ENCODE measurements around the gene TBL2. TPM values are rescaled to one million over a fixed set of nuclear protein-coding genes. Genes with fewer than 3 reads are reported as not detected.
"Not testable (repeated sequence)": the region's sequence is repeated elsewhere in the genome, so short reads cannot be mapped to it uniquely, and the experiment has no call there.

TBL2 gene
- total and polyA plus RNA-seq, 10 donors: 8.1 to 31.2 (median 24.9) TPM

- H3K27ac ChIP-seq: peak overlapping the region; percentile 90 to 100 (median 99)
- intact Hi-C loops (cut with DNase I; ENCODE audit: low total_unique reads): no loop called here
- H3K4me1 ChIP-seq: peaks cover 11 to 55% (median 32%) of the 10 kb centered on the region in 6 donors
- H3K9me3 ChIP-seq: no peaks in the 10 kb centered on the region
- 0 to 1% (median 0%) methylated on average over 19 to 36 of the region's 36 CpGs; no CpG with 5 or more reads in 1 of the 5 donors for WGBS, 5 donors
- H3K36me3 ChIP-seq: peaks cover 0 to 31% (median 17%) of the 10 kb centered on the region in 6 donors
- no peaks in the 10 kb centered on the region for H3K27me3 ChIP-seq (replicated peaks in 1 of 7)
- DNase-seq: peak; percentile 98
- peak overlapping the region; percentile 30 to 77 (median 68) for H3K4me3 ChIP-seq
- TF ChIP-seq CTCF (IDR thresholded peaks at IDR 0.05 in 8 of 11, conservative IDR thresholded peaks at IDR 0.05 in 3 of 11) (peak in 2 of 11 experiments; percentile 21), POLR2A (IDR thresholded peaks at IDR 0.05) (no peak), POLR2AphosphoS5 (IDR thresholded peaks at IDR 0.05) (peak; percentile 75 to 88 (median 85))
Measured at GRCh38 chr7:73557108-73557396, 21.3 kb downstream of the TBL2 start.

GRCh38 chr7:73556208-73557107, 21.9 kb downstream of the TBL2 start:
- TF ChIP-seq POLR2AphosphoS5 (IDR thresholded peaks at IDR 0.05): no peak
- no peak for TF ChIP-seq POLR2A (IDR thresholded peaks at IDR 0.05)
- TF ChIP-seq CTCF (IDR thresholded peaks at IDR 0.05 in 8 of 11, conservative IDR thresholded peaks at IDR 0.05 in 3 of 11): no peak
- intact Hi-C loops (cut with DNase I; ENCODE audit: low total_unique reads): no loop called here
- peak overlapping the region; percentile 90 to 100 (median 99) for H3K27ac ChIP-seq
- DNase-seq: no peak
- 20 to 28% (median 24%) methylated on average over 27 to 28 of the region's 28 CpGs for WGBS, 5 donors
- H3K36me3 ChIP-seq: peaks cover 0 to 37% (median 22%) of the 10 kb centered on the region in 6 donors
- H3K4me1 ChIP-seq: peaks cover 11 to 58% (median 33%) of the 10 kb centered on the region in 6 donors
- peak overlapping the region; percentile 30 to 77 (median 68) for H3K4me3 ChIP-seq
- H3K9me3 ChIP-seq: no peaks in the 10 kb centered on the region
- no peaks in the 10 kb centered on the region for H3K27me3 ChIP-seq (replicated peaks in 1 of 7)

GRCh38 chr7:73555411-73555982, 22.9 kb downstream of the TBL2 start:
- intact Hi-C loops (cut with DNase I; ENCODE audit: low total_unique reads): no loop called here
- no peaks in the 10 kb centered on the region for H3K27me3 ChIP-seq (replicated peaks in 1 of 7)
- H3K36me3 ChIP-seq: peaks cover 0 to 47% (median 29%) of the 10 kb centered on the region in 6 donors
- H3K4me1 ChIP-seq: peaks cover 11 to 65% (median 33%) of the 10 kb centered on the region in 6 donors
- DNase-seq: no peak
- TF ChIP-seq POLR2AphosphoS5 (IDR thresholded peaks at IDR 0.05) (no peak), POLR2A (IDR thresholded peaks at IDR 0.05) (no peak), CTCF (IDR thresholded peaks at IDR 0.05 in 8 of 11, conservative IDR thresholded peaks at IDR 0.05 in 3 of 11) (no peak)
- WGBS, 5 donors: 51 to 71% (median 61%) methylated on average over 6 of the region's 6 CpGs
- peak overlapping the region in 6 of 8 donors; percentile 15 to 100 (median 100) for H3K27ac ChIP-seq
- H3K9me3 ChIP-seq: no peaks in the 10 kb centered on the region
- peak overlapping the region in 7 of 8 donors; percentile 54 to 77 (median 70) for H3K4me3 ChIP-seq

- H3K9me3 ChIP-seq; DNase-seq; H3K4me3 ChIP-seq; H3K27me3 ChIP-seq (replicated peaks in 1 of 7); H3K27ac ChIP-seq; intact Hi-C loops (cut with DNase I; ENCODE audit: low total_unique reads): not testable (repeated sequence)
- peaks cover 0 to 100% (median 61%) of the 10 kb centered on the region in 6 donors for H3K36me3 ChIP-seq
- peaks cover 5 to 86% (median 25%) of the 10 kb centered on the region in 6 donors for H3K4me1 ChIP-seq
- 85 to 96% (median 92%) methylated on average over 5 of the region's 5 CpGs for WGBS, 5 donors
Measured at GRCh38 chr7:73550093-73550492, 28.3 kb downstream of the TBL2 start.

Data from spleen (tissue), 11 donors.